ENCODE data around the gene IKZF2. TPM values are rescaled to one million over a fixed set of nuclear protein-coding genes. Genes with fewer than 3 reads are reported as not detected.

Gene IKZF2
- total RNA-seq, 1 donor from 2014 or later, result 9.0 TPM

DNA sequence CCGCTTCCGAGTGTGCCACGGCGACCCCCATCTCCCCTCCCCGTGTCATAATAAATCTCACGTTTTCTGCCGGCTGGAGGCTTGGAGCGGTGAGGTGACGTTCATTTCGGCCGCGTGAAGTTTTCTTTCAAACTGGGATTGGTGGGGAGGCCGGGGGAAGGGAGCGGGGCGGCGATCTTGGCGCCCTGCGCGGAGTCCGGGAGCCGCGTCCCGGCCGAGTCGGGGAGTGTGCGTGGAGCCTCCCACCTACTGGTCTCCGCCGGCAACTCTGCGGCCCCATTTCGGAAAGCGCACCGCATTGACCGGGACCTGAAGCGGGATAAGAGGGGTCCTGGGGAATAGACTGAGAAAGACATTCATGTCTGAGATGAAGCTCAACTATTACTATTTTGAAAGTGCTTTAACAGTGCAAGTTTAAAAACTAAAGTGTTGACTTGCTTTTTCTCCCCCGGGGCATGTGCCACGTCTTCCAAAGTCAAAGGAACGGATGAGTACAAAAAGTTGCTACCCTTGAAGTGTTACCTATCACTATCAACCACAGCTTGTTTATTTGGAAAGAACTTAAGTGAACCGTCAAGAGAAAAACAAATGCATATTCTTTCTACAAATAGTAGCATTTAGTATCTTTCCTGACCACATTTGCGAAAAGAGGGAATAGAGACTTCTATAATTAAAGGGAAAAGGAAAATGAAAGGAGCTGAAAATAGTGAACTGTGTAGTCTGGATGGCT is 818 bp upstream of the IKZF2 start:
- no peaks in the 10 kb centered on the region for H3K36me3 ChIP-seq (ENCODE audit: control insufficient read depth, insufficient read depth, low read length)
- peak; percentile 42 for DNase-seq (ENCODE audit: low read depth)
- peak overlapping the region; percentile 86 for H3K4me3 ChIP-seq (ENCODE audit: low read depth, low read length)
- H3K27me3 ChIP-seq (ENCODE audit: control insufficient read depth, insufficient read depth, low read length), result no peaks in the 10 kb centered on the region
- FAIRE-seq, result no peak
- TF ChIP-seq, protein P1, sequence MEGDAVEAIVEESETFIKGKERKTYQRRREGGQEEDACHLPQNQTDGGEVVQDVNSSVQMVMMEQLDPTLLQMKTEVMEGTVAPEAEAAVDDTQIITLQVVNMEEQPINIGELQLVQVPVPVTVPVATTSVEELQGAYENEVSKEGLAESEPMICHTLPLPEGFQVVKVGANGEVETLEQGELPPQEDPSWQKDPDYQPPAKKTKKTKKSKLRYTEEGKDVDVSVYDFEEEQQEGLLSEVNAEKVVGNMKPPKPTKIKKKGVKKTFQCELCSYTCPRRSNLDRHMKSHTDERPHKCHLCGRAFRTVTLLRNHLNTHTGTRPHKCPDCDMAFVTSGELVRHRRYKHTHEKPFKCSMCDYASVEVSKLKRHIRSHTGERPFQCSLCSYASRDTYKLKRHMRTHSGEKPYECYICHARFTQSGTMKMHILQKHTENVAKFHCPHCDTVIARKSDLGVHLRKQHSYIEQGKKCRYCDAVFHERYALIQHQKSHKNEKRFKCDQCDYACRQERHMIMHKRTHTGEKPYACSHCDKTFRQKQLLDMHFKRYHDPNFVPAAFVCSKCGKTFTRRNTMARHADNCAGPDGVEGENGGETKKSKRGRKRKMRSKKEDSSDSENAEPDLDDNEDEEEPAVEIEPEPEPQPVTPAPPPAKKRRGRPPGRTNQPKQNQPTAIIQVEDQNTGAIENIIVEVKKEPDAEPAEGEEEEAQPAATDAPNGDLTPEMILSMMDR (IDR thresholded peaks at IDR 0.05; ENCODE audit: insufficient read depth, low read length, severe bottlenecking), result peak; percentile 66

DNA sequence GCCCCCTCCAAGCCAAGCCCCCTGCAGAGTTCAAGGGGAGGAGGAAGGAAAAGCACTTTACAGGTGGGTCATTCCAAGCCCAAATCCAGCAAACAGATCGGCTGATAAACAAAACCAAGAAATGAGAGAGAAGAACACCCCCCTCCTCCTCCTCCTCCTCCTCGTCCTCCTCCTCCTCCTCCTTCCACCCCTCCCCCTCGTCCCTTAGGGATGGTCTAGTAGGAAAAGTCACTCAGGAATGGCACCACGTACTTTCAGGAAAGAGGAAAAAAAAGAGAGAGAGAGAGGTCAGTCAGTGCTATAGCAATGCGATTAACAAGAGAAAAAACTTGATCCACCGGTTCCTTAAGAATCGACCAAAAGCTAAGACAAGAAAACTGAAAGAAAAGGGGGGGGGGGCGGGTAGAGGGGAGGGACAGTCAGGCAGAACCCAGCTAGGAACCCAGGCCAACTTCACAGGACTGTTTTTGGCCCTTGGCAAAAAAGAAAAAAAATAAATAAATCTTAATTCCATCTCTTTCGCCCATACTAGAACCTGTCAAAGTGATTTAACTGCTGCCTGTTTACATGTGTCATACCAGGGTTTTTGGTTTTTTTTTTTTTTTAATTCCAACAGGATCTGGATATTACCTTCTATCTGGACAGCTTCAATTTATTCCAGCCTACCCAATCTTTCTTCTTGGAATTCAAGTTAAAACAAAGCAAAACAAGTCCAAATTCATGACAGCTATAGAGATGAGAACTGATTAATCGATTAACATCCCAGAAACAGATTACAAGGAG is 906 bp downstream of the IKZF2 start:
- Histone ChIP-seq H3K36me3 (ENCODE audit: control insufficient read depth, insufficient read depth, low read length) (no peaks in the 10 kb centered on the region), H3K4me3 (ENCODE audit: low read depth, low read length) (peak overlapping the region; percentile 86), H3K27me3 (ENCODE audit: control insufficient read depth, insufficient read depth, low read length) (no peaks in the 10 kb centered on the region)
- FAIRE-seq (no peak), DNase-seq (ENCODE audit: low read depth) (peak; percentile 68)
- TF ChIP-seq, protein P1 (IDR thresholded peaks at IDR 0.05; ENCODE audit: insufficient read depth, low read length, severe bottlenecking), result no peak

GRCh38 chr2:213149949-213150314 is 1.5 kb downstream of the IKZF2 start:
- TF ChIP-seq, protein P1 (IDR thresholded peaks at IDR 0.05; ENCODE audit: insufficient read depth, low read length, severe bottlenecking), result no peak
- no peak for FAIRE-seq

DNA sequence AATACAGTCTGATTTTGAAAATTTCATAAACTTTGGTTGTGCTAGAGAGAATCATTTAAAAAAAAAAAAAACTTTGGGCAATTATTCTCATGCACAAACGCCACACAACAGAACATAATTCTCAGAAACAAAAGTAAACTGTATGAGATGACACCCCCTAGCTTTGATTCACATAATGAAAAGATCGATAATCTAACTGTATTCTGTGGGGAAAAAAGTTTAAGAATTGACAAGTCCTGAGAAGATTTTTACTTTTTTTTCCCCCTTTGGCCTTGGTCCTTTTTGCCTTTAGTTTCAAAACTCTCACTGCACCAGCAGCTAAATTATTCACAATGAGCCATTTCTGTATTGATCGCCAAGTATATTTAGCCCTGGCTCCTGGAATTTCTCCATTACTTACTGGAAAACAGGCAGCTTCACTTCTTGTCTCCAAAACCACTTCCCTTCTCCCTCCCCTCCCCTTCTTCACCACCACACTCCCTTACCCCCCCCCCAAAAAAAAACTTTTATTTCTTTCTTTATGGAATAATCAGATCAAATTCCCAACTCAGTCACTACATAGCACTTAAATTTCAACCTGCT is 2.0 kb downstream of the IKZF2 start:
- Histone ChIP-seq H3K27me3 (ENCODE audit: control insufficient read depth, insufficient read depth, low read length) (no peaks in the 10 kb centered on the region), H3K4me3 (ENCODE audit: low read depth, low read length) (peak overlapping the region; percentile 86), H3K36me3 (ENCODE audit: control insufficient read depth, insufficient read depth, low read length) (no peaks in the 10 kb centered on the region)
- TF ChIP-seq, protein P1 (IDR thresholded peaks at IDR 0.05; ENCODE audit: insufficient read depth, low read length, severe bottlenecking), result no peak
- DNase-seq (ENCODE audit: low read depth), result no peak
- FAIRE-seq, result no peak

More at GRCh38 chr2:213149949-213150314, 1.5 kb downstream of the IKZF2 start:
- DNase-seq (ENCODE audit: low read depth), result no peak
- Histone ChIP-seq H3K36me3 (ENCODE audit: control insufficient read depth, insufficient read depth, low read length) (no peaks in the 10 kb centered on the region), H3K4me3 (ENCODE audit: low read depth, low read length) (peak overlapping the region; percentile 86), H3K27me3 (ENCODE audit: control insufficient read depth, insufficient read depth, low read length) (no peaks in the 10 kb centered on the region)

DNA sequence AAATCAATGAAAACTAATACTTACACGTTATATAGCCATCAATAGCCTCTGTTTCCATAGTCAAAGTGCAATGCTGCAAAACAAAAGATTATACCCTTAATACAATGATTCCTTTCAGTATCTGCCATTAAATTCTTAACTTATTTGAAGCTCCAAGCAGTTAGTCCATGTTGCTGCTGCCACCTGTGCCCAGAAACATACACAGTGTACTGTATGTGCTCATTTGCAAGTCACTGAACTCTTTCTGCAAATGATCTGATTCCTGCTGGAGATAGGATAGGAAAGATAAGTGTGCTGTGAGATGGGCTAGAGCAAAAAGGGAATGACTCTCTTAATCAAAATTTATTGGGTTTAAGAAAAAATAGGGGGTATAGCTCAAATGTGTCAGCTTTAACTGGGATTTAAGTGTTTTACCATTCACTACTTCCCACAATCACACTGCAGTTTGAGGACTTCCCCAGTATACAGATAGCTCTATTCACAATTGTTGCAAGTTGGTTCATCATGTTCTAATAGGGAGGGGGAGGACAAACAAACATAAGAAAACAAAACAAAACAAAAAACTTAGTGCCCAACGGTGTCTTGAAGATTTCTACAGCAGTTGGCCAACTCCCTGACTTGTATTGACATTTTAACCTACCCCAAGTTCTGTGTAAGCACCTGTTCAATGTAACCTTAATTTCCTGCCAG is 2.7 kb downstream of the IKZF2 start:
- no peak for FAIRE-seq

More for the DNA sequence above, 2.7 kb downstream of the IKZF2 start:
- H3K4me3 ChIP-seq (ENCODE audit: low read depth, low read length), result peak overlapping the region; percentile 86
- TF ChIP-seq, protein P1 (IDR thresholded peaks at IDR 0.05; ENCODE audit: insufficient read depth, low read length, severe bottlenecking), result no peak
- no peaks in the 10 kb centered on the region for H3K27me3 ChIP-seq (ENCODE audit: control insufficient read depth, insufficient read depth, low read length)
- DNase-seq (ENCODE audit: low read depth), result no peak
- no peaks in the 10 kb centered on the region for H3K36me3 ChIP-seq (ENCODE audit: control insufficient read depth, insufficient read depth, low read length)

All from bronchial epithelial cell (primary cell).